NCI-H1092 treated with DMSO at 0.1 percent for 48 hours (cell line): Measurements from ENCODE around the gene LLGL2.
"Not testable (repeated sequence)": the region's sequence is repeated elsewhere in the genome, so short reads cannot be mapped to it uniquely, and the experiment has no call there.

Source experiments
- DNase-seq: peaks from one replicate; lab custom pipeline; 2025; lab: John Stamatoyannopoulos, UW

The LLGL2 gene

DNA sequence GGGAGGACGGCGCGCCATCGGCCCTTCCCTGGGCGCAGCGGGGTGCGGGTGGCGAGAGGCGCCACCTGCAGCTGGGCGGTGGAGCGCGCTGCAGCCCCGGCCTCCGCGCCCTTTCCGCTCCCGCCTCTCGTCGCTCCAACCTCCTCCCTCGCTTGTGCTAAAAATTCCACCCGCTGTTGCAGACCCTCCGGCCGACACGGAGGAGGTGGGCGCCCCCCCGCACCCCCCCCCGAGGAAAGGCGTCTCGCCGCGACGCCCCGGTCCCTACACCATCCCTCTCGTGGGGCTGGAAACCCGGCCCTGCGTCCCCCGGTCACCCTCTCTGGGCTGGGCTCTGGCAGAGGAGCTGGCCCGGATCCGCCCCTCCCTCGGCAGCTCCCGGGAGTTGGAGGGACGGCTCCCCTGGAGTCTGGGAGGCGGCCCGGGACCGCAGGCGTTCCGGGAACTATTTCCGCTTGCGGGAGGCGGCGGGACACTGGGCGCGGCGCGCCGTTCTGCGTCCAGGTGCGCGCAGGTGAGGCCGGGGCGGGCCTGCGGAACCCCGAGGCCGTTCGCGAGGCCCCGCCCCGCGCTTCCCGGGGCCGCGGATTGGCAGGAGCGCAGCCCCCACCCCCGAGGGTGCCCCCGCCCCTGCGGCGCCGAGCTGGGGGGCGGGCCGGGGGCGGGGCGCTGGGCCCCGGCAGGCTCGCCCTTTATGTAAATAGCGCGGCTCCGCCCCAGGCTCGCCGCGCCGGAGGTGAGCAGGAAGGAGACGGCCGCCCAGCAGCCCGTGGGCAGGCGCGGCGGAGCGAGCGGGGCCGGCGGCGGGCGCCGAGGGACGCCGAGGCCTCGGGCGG is at the start of gene LLGL2:
TSS of gene LLGL2 (plus strand) at position 728 of the 836 bp plus-strand sequence. CDS start 17,730 bp downstream, outside the sequence.
- DNase-seq = peak; percentile 71

- DNase-seq = no peak
Observed at GRCh38 chr17:75475851-75476250, 49.6 kb upstream of the LLGL2 start.

GRCh38 chr17:75476271-75476671 is 49.2 kb upstream of the LLGL2 start:
- DNase-seq = no peak

DNA sequence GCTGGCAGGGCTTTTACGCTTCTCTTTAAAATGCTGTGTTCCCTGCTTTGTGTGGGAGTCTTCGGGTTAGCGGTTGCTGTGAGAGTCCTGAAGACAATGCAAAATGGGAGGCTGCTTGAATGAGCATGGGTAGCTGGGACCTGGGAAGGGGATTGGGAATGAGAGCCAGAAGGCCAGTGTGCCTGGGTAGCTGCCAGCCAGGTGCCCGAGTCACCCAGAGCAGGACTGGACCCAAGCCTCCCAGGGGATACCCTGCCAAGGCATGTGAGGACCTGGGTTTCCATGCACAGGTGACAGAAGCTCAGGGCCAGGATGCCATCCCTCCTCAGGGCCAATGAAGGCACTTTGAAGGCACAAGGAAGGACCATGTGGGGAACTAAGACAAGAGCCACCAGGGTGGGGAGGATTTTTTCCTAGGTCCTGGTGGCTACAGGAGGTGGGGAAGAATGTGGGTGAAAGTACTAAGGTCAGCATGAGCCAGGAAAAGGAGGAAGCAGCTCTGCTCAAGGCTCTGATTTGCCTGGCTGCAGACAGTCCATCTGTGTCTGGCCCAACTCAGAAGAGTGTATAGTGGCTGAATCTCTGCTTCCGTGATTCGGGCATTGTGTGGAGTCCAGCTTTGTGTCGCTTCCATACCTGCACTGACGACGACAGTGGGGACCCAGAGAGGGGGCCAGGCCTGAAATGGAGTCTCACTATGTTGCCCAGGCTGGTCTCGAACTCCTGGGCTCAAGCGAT is 48.6 kb upstream of the LLGL2 start:
- DNase-seq = no peak

GRCh38 chr17:75477490-75477862 is 48.0 kb upstream of the LLGL2 start:
- not testable (repeated sequence) for DNase-seq

GRCh38 chr17:75478508-75478907 is 47.0 kb upstream of the LLGL2 start:
- no peak for DNase-seq

- no peak for DNase-seq
Observed at GRCh38 chr17:75480281-75480680, 45.2 kb upstream of the LLGL2 start.

- no peak for DNase-seq
Observed at GRCh38 chr17:75481194-75482068, 44.1 kb upstream of the LLGL2 start.

DNA sequence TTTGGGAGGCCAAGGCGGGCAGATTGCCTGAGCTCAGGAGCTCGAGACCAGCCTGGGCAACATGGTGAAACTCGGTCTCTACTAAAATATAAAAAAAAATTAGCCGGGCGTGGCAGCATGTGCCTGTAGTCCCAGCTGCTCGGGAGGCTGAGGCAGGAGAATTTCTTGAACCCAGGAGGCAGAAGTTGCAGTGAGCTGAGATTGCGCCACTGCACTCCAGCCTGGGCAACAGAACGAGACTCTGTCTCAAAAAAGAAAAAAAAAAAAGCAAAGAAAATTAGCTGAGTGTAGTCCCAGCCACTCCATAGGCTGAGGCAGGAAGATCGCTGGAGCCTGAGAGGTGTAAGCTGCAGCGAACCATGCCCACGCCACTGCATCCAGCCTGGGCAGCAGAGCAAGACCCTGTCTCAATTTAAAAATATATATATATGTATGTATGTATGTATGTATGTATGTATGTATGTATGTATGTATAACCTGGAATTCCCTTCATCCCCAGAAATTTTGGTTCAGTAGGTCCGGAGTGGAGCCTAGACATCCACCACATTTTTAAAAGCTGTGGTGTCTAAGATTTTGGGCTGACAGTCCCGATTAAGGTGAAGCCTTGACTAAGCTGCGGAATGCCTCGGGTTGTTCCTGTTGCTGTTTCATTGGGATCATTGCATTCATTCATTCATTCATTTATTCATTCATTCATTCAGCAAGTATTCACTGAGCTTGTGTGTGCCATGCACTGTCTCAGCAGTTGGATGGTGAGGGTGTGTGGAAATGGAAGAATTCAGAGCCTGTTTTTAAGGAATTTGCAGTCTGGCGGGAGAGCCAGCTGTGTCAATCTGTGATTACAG is 43.2 kb upstream of the LLGL2 start:
- DNase-seq = no peak

- no peak for DNase-seq
Observed at GRCh38 chr17:75485688-75486087, 39.8 kb upstream of the LLGL2 start.

DNA sequence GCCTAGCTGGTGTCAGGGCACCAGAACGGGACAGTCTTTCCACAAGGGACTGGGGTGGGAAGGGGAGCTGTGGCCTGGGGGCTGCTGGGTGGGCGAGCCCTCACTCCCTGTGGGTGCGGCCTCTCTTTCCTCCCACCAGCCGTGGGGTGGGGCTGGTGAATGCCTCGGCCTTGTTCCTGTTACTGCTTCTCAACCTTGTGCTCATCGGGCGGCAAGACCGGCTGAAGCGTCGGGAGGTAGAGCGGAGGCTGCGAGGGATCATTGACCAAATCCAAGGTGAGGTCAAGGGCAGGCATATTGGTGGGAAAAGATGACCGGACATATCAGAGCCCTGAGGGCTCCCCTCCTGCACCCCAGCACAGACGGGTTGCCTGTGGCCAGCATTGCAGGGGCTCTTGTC is 39.3 kb upstream of the LLGL2 start:
- DNase-seq = no peak

DNA sequence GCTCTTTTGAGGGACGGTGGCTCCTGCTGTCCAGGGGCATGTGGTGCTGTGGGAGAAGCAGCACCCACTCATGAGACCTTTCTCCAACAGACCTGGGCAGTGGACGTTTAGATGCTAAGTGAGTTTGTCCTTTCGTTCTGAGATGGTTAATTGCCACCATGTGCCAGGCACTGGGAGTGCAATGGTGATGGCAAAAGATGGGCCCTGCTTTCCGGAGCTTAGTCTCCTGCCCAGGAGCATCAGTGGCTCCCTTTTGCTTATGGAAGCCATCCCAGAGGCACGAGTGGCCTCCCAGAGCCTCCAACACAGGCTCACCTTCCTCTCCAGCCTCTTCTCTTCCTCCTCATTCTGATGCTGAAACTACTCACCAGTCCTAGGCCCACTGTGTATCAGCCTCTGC is 38.5 kb upstream of the LLGL2 start:
- DNase-seq = no peak

GRCh38 chr17:75487351-75488070 is 38.0 kb upstream of the LLGL2 start:
- no peak for DNase-seq

DNA sequence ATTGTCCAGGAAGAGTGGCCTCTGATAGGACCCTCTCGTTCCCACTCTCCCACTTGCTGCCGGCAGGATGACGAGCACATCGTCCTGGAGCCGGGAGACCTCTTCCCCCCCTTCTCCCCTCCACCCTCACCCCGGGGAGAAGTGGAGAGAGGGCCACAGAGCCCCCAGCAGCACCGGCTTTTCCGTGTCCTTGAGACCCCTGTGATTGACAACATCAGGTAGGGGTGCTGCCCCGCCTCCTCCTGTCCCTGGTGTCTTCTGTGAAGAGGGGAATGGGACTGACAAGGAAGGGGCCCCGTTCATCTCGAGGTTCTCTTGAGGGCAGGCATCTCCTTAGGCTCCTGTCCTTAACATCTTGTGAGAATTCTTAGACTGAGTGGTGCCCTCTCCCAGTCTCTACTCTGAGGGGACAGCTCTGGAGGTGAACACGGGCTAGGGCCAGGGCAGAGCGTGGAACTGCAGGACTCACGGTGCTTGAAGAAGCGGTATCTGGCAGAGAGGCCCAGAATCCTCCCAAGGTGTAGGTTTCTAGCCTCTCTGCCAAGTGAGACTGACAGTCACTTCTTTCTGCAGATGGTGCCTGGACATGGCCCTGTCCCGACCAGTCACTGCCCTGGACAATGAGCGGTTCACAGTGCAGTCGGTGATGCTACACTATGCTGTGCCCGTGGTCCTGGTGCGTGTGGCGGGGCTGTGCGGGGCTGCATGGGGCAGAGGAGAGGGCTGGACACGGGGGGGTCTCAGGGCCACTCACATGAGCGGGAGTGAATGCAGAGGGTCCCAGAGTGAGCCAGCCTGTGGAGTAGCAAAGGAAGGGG is 36.6 kb upstream of the LLGL2 start:
- no peak for DNase-seq

DNA sequence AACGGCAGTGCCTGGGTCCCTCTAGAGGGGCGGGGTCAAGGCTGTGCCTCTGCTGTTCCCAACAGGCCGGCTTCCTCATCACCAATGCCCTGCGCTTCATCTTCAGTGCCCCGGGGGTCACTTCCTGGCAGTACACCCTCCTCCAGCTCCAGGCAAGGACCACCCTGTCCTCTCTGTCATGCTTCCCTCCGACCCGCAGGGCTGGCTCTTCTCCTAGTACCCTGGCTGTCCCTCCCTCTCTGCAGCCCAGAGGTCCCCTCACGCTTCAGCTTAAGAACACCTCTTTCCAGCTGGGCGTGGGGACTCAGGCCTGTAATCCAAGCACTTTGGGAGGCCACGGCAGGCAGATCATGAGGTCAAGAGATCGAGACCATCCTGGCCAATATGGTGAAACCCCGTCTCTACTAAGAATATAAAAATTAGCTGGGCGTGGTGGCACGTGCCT is 36.0 kb upstream of the LLGL2 start:
- no peak for DNase-seq

GRCh38 chr17:75490173-75490743 is 35.2 kb upstream of the LLGL2 start:
- no peak for DNase-seq

- no peak for DNase-seq
Observed at GRCh38 chr17:75490953-75491649, 34.4 kb upstream of the LLGL2 start.

- DNase-seq = no peak
Observed at GRCh38 chr17:75491680-75492079, 33.8 kb upstream of the LLGL2 start.
